GM18499 (cell line): ENCODE results near the gene EVI2B.
"Not testable (repeated sequence)": the region's sequence is repeated elsewhere in the genome, so short reads cannot be mapped to it uniquely, and the experiment has no call there.

ENCODE experiments used
- ATAC-seq: cut with Tn5 transposase; IDR thresholded peaks from one replicate; pipeline ENCODE4 v1.9.1; 2021; ENCODE audit warnings: moderate number of reproducible peaks; ENCODE audit not compliant: insufficient read depth, unreplicated experiment

The EVI2B gene, protein sequence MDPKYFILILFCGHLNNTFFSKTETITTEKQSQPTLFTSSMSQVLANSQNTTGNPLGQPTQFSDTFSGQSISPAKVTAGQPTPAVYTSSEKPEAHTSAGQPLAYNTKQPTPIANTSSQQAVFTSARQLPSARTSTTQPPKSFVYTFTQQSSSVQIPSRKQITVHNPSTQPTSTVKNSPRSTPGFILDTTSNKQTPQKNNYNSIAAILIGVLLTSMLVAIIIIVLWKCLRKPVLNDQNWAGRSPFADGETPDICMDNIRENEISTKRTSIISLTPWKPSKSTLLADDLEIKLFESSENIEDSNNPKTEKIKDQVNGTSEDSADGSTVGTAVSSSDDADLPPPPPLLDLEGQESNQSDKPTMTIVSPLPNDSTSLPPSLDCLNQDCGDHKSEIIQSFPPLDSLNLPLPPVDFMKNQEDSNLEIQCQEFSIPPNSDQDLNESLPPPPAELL

DNA sequence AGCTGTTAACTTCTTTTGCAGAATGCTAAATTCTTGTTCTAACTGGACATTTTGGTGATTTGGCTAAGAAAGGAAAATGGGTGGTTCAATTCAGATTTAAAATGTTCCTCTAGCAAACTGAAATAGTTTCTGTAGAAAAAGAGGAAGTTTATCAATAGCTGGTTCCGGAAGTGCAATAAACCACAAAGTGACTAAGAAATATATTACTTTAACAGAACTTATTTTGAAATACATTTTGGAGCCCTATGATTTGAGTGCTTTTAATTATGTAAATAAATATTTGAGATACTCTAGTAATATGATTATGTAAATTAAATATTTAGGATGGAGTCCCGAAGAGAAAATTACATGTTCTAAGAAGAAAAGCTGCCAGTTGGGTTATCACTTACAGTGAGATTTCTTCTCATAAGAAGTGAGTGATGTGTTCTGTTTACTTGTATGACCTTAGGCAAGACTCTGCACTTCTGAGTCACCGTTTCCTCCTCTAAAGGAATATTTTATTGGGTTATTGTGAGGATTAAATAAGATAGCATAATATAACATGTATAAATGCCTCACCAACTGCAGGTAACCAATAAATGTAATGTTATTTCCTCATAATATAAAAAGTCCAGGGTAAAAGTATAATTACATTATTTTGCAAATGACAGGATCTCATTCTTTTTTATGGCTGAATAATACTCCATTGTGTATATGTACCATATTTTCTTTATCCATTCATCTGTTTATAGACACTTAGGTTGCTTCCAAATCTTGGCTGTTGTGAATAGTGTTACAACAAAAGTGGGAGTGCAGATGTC, at the start of gene EVI2B:
Gene EVI2B (minus strand): TSS at position 73 of the 800 bp plus-strand sequence. CDS start 8,445 bp downstream, outside the sequence.
- no peak for ATAC-seq

GRCh38 chr17:31357839-31358394, 44.1 kb upstream of the EVI2B start:
- no peak for ATAC-seq

DNA sequence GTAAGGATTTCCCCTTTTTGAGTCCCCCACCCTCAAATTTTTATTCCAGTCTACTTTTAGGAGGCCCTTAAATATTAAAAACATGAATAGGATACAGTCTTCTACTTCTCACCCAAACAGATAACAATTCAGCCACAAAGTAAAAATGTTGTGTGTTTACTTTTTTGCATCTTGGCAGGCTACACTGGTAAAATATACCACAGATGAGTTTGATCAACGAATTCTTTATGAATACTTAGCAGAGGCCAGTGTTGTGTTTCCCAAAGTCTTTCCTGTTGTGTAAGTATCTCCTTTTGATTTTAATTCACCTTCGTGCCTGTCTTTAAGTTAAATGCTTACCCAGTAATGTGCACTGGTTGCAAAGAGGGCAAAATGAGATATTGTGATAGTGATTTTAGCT, 43.2 kb upstream of the EVI2B start:
- ATAC-seq, result no peak

DNA sequence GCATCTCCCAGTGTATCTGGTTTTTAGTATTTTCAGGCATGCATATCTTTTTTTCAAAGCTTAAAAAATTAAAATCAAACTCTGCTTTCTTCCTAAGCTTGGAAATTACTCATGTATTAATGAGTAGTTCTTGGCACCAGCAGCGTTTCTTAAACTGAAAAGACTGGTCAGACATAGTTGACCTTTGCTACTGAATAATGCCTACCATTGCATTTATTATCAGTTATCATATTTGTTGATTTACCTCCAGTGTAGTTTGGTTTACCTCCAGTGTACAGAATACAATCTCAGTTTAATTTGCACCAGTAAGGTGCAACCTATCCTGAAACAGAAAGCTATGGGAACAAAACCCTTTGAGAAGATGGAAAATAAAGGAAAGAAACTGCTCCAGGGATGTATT, 42.1 kb upstream of the EVI2B start:
- ATAC-seq, result no peak

DNA sequence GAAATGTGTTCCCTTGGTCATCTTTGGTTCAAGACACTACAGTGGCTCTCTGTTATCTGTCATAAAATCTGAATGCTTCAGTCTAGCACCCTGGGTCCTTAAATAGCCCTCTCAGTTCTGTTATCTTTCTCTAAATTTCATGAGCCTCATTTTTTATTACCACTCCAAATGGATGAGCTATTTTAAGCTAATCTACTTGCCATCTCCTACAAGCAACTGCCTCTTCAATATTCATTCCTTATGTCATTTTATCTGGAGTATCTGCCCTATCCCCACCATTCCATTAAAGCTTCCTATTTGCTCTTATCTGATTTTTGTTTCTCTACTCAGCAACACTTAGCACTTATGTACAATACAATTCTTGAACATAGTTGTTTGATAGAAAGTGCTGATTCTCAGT, 35.6 kb upstream of the EVI2B start:
- ATAC-seq, result no peak

GRCh38 chr17:31345191-31345747, 31.4 kb upstream of the EVI2B start:
- ATAC-seq, result not testable (repeated sequence)

DNA sequence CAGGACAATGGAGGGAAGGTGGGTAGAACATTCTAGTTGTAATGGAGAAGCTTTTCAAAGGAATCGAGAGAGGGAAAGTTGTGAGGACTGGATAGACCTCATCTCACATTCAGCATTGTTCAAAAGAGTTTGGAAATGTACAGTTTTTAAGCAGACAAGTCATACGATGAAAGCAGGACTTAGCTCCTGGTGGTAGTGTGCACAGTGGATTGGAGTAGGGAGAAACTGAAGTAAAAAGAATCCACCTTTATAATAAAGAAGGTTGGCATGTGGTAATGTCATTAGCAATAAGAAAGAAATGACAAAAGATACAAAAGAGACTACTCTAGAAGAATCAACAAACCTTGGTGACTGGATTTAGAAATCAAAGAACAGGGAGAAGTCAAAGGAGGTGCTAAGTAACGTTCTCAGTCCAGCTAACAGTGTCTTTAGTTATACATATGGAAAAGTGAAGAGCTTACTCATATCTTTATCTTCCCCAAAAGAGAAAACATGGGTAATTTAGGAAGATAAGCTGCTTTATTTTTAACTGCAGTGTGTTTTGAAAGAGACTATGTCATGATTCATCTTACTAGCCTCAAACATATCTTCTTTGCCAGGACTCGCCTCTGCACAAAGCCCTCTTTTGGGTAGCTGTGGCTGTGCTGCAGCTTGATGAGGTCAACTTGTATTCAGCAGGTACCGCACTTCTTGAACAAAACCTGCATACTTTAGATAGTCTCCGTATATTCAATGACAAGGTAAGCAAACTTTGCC, 26.2 kb upstream of the EVI2B start:
- no peak for ATAC-seq

GRCh38 chr17:31329221-31329620, 15.4 kb upstream of the EVI2B start:
- ATAC-seq, result no peak

GRCh38 chr17:31328160-31328535, 14.3 kb upstream of the EVI2B start:
- ATAC-seq, result no peak

DNA sequence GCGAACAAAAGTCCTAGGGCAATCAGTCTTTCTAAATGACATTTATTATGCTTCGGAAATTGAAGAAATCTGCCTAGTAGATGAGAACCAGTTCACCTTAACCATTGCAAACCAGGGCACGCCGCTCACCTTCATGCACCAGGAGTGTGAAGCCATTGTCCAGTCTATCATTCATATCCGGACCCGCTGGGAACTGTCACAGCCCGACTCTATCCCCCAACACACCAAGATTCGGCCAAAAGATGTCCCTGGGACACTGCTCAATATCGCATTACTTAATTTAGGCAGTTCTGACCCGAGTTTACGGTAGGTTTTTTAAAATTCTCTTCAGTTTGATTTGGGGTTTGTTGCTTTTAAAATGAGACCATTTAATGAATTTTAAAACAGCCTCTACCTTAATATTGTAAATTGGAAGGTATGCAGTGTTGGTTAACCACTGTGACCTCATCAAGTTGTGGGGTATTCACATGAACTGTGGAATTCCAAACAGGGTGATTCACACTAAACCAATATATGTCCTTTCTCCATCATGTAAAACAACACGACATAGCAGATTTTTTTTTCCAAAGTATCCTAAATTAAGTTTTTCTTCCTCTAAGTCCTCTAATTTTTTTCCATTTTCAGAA, 13.8 kb upstream of the EVI2B start:
- no peak for ATAC-seq

- ATAC-seq, result no peak
Observed at GRCh38 chr17:31323551-31323950, 9.7 kb upstream of the EVI2B start.

DNA sequence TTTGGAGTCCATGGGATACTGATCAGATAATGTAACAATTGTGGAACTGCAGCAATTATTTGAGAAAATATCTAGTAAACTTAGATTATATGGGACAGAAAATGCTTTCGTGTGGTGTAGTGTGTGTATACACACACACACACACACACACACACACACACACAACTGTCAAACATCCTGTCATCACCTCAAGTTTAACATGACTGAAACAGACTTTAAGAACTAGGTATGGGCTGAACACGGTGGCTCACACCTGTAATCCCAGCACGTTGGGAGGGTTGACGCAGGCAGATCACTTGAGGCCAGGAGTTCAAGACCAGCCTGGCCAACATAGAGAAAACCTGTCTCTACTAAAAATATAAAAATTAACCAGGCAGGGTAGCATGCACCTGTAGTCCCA, 8.1 kb upstream of the EVI2B start:
- no peak for ATAC-seq

GRCh38 chr17:31321481-31321880, 7.6 kb upstream of the EVI2B start, which contains the start of gene EVI2A:
Gene EVI2A (minus strand): TSS chr17:31321622. CDS start chr17:31319013, 2,609 bp downstream.
- ATAC-seq, result no peak

DNA sequence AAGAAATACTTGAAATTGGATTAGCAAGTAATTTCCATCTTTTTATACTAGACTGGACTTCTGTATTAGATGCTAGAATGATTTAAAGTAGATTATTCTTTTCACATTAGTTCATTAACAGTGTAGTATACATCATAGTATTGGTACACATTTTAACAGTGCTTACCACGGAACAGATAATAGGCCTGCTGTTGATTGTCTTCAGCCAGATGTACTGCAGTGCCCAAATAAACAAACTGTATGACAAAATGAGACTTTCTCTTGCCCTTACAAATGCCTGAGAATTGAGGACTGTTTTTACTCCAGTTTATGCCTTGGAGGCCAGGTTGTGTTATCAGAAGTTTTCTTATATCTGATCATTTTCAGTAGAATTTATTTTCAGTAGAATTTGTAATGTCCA, 6.9 kb upstream of the EVI2B start:
- ATAC-seq, result no peak

GRCh38 chr17:31320241-31320640, 6.4 kb upstream of the EVI2B start:
- no peak for ATAC-seq

- ATAC-seq, result no peak
Observed at GRCh38 chr17:31318851-31319661, 5.2 kb upstream of the EVI2B start.

GRCh38 chr17:31318298-31318801, 4.5 kb upstream of the EVI2B start:
- ATAC-seq, result no peak

DNA sequence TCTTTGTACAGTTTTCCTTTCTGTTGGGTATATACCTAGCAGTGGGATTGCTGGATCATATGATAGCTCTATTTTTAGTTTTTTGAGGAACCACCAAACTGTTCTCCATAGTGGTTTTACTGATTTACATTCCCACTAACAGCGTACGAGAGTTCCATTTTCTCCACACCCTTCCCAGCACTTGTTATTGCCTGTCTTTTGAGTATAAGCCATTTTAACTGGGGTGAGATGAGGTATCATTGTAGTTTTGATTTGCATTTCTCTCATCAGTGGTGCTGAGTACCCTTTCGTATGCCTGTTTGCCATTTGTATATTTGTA, 887 bp upstream of the EVI2B start:
- ATAC-seq, result no peak

DNA sequence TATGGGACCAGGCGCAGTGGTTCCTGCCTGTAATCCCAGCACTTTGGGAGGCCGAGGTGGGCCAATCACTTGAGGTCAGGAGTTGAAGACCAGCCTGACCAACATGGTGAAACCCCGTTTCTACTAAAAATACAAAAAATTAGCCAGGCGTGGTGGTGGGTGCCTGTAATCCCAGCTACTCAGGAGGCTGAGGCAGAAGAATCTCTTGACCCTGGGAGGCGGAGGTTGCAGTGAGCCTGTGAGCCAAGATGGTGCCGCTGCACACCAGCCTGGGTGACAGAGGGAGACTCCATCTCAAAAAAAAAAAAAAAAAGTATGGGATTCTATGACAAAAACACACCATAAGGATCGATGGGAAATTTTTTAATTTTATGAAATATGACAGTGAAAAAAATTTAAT, 1.6 kb downstream of the EVI2B start:
- ATAC-seq, result not testable (repeated sequence)
